Spleen (tissue), 7 donors: ENCODE measurements around the gene MED12L.

Source experiments
- POLR2A ChIP-seq, 3 donors: fragments of 450-650 bp; IDR thresholded peaks; one replicate each; pipeline ENCODE4 v1.5.1; 2017; ENCODE audit warnings: antibody characterized with exemption in 3 of 3, mild to moderate bottlenecking in 1 of 3
- TF ChIP-seq, protein P1 (sequence below), 11 experiments: fragments of 200-600 bp in 7 of 11; fragments of 450-650 bp in 4 of 11; sonication (generic) in 4 of 11; IDR thresholded peaks in 8 of 11; conservative IDR thresholded peaks in 3 of 11; 1 replicate in 7 of 11; 2 replicates in 4 of 11; pipeline versions ENCODE4 v1.4.0 to v1.8.0; 2016 to 2021; ENCODE audit warnings: antibody characterized with exemption in 11 of 11, inconsistent platforms in 4 of 11, mild to moderate bottlenecking in 1 of 11
- donor health status: DM: no; HTN: no; CAD: no; lungs with moderate emphysema.
- donor health status: DM: no; HTN: no; CAD: no.
- donor health status: DM: no; HTN: no; CAD: no.

DNA sequence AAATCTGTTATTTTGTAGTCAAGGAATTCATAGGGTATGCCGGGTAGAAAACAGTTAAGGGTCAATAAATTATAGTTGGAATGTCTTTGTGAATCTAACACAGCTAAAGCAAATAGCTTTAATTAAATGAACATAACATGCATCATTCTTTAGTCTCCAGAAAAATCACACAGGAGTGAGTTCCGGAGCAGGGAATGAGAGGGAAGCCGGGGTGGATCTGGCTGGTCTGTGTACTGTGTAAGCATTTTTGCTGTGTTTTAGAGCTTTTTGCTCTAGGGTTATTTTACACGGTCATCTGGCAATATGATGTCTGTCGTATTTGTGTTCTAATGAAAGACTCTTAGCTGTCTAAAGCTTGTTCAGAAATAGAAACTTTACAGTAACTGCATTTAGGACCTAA, 57.5 kb downstream of the MED12L start:
- TF ChIP-seq, protein P1, sequence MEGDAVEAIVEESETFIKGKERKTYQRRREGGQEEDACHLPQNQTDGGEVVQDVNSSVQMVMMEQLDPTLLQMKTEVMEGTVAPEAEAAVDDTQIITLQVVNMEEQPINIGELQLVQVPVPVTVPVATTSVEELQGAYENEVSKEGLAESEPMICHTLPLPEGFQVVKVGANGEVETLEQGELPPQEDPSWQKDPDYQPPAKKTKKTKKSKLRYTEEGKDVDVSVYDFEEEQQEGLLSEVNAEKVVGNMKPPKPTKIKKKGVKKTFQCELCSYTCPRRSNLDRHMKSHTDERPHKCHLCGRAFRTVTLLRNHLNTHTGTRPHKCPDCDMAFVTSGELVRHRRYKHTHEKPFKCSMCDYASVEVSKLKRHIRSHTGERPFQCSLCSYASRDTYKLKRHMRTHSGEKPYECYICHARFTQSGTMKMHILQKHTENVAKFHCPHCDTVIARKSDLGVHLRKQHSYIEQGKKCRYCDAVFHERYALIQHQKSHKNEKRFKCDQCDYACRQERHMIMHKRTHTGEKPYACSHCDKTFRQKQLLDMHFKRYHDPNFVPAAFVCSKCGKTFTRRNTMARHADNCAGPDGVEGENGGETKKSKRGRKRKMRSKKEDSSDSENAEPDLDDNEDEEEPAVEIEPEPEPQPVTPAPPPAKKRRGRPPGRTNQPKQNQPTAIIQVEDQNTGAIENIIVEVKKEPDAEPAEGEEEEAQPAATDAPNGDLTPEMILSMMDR (IDR thresholded peaks at IDR 0.05 in 8 of 11, conservative IDR thresholded peaks at IDR 0.05 in 3 of 11) = no peak
- TF ChIP-seq POLR2A (IDR thresholded peaks at IDR 0.05) = no peak
